HG03025 (cell line): ENCODE measurements around the gene CALML4.
A peak's percentile ranks its signal among the peaks of the same experiment; 100 is the strongest.
"Not testable (repeated sequence)": the region's sequence is repeated elsewhere in the genome, so short reads cannot be mapped to it uniquely, and the experiment has no call there.

Source experiments
- ATAC-seq: cut with Tn5 transposase; IDR thresholded peaks from one replicate; pipeline ENCODE4 v1.9.1; 2021; ENCODE audit warnings: mild to moderate bottlenecking, moderate library complexity; ENCODE audit not compliant: unreplicated experiment, low FRiP score

The CALML4 gene

GRCh38 chr15:68204776-68205557, at the start of gene CALML4:
TSS of gene CALML4 (minus strand) at chr15:68205332. CDS start at chr15:68205247, 85 bp downstream.
- ATAC-seq, result no peak

DNA sequence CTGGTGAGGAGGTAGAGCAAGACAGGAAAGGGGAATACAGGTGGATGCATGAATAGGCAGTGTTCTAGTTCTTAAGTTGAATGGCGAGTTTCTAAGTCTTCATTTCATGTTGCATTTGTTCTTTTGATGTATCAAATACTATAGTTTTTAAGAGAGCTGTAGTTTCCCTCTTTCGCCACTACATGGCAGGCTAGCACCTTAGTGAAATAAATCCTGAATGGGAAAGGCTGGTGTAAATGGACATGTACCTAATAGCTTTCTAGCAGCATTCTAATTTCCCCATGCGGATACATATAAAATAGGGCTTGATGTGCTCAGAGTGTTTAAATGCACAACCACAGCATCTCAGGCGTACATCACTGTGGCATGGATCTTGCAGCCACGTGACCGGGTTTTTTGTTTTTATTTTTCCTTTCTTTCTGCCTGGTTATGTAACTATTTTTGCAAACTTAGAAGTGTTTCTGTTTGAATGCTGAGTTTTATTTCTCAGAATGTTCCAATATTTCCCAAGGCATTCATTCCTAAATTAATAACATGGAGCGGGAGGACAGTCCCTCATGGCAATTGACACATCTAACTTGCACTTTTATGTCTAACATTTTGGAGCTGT, 47.9 kb upstream of the CALML4 start:
- no peak for ATAC-seq

- no peak for ATAC-seq
Observed at GRCh38 chr15:68249058-68249713, 44.1 kb upstream of the CALML4 start.

GRCh38 chr15:68244235-68244634, 39.1 kb upstream of the CALML4 start:
- ATAC-seq, result no peak

GRCh38 chr15:68241088-68241935, 36.2 kb upstream of the CALML4 start:
- ATAC-seq, result no peak

DNA sequence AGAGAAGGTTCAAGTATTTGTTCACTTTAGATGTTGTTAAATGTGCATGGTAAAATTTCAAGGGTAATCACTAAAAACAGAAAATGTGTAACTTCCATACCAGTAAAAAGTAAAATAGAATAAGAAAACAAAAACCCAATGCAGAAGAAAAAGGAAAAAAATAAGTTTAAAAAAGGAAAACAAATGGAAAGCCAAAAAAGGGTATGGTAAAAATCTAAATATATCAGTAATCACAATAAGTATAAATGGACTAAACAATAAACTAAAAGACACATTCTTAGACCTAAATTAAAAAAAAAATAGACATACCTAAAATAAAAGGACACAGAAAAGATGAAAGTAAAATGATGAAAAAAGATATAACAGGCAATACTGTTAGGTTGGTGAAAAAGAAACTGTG, 33.9 kb upstream of the CALML4 start:
- no peak for ATAC-seq

GRCh38 chr15:68235022-68235421, 29.9 kb upstream of the CALML4 start:
- ATAC-seq, result no peak

GRCh38 chr15:68234520-68234919, 29.4 kb upstream of the CALML4 start:
- not testable (repeated sequence) for ATAC-seq

DNA sequence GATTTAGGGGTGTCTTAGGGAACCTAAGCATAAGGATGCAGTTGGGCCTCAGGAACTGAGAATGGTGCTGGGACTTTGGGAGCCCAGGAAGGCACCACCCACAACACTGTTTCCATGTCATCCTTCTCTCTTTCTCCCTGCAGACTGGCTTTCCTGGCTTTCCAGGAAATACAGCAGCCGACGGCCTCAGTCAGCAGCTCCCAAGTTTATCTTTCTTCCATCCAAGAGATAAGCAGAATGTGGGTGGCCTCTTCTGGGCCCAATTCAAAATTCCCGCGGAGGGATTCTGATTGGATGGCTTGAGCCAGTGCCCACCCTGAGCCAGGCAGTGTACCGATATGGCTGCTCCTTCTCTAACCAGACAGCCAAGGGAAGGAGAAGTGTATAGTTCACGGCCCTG, 28.9 kb upstream of the CALML4 start:
- no peak for ATAC-seq

DNA sequence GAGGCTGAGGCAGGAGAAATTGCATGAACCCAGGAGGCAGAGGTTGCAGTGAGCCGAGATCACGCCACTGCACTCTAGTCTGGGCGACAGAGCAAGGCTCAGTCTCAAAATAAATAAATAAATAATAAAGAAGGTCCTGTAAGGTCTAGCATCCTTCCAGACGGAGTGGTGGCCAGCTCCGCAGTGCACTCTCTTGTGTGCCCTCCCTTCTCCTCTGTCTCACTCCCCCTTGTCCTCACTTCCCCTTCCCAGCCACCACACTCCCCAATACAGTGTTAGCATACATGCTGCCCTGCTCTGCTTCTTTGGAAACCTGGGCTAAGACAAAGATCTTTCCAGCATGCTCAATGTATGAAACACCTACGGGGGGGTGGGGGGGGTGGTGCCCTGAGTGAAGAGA, 27.8 kb upstream of the CALML4 start:
- ATAC-seq, result no peak

GRCh38 chr15:68232449-68232848, 27.3 kb upstream of the CALML4 start:
- no peak for ATAC-seq

- ATAC-seq, result no peak
Observed at GRCh38 chr15:68231102-68231818, 26.1 kb upstream of the CALML4 start.

GRCh38 chr15:68230157-68231100, 25.3 kb upstream of the CALML4 start:
- no peak for ATAC-seq

GRCh38 chr15:68229386-68230156, 24.4 kb upstream of the CALML4 start, which contains the start of gene CLN6:
TSS of gene CLN6 (minus strand) at chr15:68229728. CDS start at chr15:68229584, 144 bp downstream.
- ATAC-seq, result peak; percentile 67

GRCh38 chr15:68228971-68229385, 23.8 kb upstream of the CALML4 start:
- peak; percentile 15 for ATAC-seq

DNA sequence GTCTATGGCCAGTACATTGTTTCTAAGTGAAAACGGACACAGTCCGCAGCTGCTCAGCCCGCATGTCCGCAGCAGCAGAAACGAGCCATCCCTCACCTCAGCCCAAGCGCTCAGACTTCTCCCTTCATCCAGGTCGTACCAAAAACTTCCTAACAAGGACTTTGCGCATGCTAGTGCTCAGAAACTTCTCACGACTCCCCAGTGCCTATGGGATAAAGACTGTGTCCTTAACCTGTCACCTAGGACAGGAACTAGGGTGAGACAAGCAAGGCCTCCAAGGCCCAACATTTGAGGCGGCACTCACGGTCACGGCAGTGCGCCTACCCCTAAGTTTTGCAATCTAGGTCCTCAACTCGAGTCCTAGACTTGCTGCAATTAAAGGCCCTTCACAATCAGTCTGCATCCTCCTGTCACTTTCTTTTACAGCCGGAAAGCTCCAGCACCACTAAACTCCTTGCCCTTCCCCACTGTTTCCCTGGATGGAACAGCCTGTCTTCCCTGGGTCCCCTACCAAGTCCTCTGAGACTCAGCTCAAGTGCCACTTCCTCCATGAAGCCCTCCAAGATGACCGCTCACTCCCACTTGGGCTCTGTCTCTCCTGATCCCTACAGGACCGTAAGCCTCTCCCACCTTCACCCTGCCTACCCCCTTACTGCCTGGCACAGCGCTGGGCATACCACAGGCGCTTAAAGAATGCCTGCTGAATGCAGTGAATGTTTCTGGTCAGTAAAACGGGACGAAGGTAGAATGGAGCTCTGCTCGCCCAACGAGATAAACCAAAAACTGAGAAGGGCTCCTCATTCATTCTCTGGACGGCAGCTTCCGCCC, 23.2 kb upstream of the CALML4 start:
- ATAC-seq, result no peak

GRCh38 chr15:68227643-68228142, 22.6 kb upstream of the CALML4 start:
- ATAC-seq, result no peak
